ENCODE results near the gene SNTA1.

DNA sequence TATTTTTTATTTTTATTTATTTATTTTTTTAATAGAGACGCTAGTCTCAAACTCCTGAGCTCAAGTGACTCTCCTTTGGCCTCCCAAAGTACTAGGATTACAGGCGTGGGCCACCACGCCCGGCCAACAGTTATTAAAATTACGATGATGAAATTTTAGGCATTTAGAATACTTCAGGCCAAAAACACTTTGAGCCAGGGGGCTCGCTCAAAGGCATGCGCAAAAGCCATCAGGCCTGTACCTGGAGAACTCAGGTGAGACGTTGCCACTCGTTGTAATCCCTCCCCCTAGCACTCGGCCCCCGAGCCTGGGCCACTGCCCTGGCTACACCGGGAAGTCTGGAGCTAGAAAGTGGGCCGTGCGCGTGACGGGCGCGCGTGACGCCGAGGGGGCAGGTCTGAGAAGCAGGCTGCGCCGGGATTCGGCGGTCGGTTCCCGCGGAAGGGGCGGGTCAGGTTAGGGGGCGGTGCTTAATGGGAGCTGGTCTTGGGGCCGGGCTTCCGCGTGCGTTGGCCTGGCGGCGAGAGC, 46.0 kb upstream of the SNTA1 start:
- TF ChIP-seq, protein P1, sequence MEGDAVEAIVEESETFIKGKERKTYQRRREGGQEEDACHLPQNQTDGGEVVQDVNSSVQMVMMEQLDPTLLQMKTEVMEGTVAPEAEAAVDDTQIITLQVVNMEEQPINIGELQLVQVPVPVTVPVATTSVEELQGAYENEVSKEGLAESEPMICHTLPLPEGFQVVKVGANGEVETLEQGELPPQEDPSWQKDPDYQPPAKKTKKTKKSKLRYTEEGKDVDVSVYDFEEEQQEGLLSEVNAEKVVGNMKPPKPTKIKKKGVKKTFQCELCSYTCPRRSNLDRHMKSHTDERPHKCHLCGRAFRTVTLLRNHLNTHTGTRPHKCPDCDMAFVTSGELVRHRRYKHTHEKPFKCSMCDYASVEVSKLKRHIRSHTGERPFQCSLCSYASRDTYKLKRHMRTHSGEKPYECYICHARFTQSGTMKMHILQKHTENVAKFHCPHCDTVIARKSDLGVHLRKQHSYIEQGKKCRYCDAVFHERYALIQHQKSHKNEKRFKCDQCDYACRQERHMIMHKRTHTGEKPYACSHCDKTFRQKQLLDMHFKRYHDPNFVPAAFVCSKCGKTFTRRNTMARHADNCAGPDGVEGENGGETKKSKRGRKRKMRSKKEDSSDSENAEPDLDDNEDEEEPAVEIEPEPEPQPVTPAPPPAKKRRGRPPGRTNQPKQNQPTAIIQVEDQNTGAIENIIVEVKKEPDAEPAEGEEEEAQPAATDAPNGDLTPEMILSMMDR (IDR thresholded peaks at IDR 0.05): peak in 1 of 7 experiments; percentile 13
- TF ChIP-seq POLR2A (IDR thresholded peaks at IDR 0.05): peak; percentile 84 to 97 (median 96)
